HEK293 (cell line): ENCODE data around the gene SSTR4.

ENCODE experiments used
- REPIN1 ChIP-seq: fragments of 450-650 bp; formaldehyde crosslinking; IDR thresholded peaks from 2 replicates; pipeline ENCODE4 v1.5.1; 2017; ENCODE audit warnings: missing biosample characterization, missing genetic modification characterization, low read depth
- SCRT2 ChIP-seq: fragments of 450-650 bp; formaldehyde crosslinking; IDR thresholded peaks from 2 replicates; pipeline ENCODE4 v1.5.1; 2016; ENCODE audit warnings: missing biosample characterization, missing genetic modification characterization
- SETDB1 ChIP-seq: IDR thresholded peaks from one replicate; pipeline ENCODE4 v1.6.1; 2017; ENCODE audit warnings: mild to moderate bottlenecking, low read length, moderate library complexity, mixed read lengths; ENCODE audit not compliant: insufficient read length
- SP3 ChIP-seq: fragments of 450-650 bp; formaldehyde crosslinking; IDR thresholded peaks from 2 replicates; pipeline ENCODE4 v1.5.1; 2016; ENCODE audit warnings: missing biosample characterization, missing genetic modification characterization
- ZNF292 ChIP-seq: fragments of 450-650 bp; formaldehyde crosslinking; IDR thresholded peaks from 2 replicates; pipeline ENCODE4 v1.5.1; 2016; ENCODE audit warnings: low read depth, missing biosample characterization, missing genetic modification characterization, borderline replicate concordance
- TF ChIP-seq, protein P1 (sequence below): fragments of 450-650 bp; formaldehyde crosslinking; IDR thresholded peaks from 2 replicates; pipeline ENCODE4 v1.5.1; 2016; ENCODE audit warnings: missing biosample characterization, missing genetic modification characterization
- TF ChIP-seq, protein P2 (sequence below): fragments of 450-650 bp; formaldehyde crosslinking; IDR thresholded peaks from 2 replicates; pipeline ENCODE4 v1.5.1; 2017; ENCODE audit warnings: missing biosample characterization, missing genetic modification characterization

DNA sequence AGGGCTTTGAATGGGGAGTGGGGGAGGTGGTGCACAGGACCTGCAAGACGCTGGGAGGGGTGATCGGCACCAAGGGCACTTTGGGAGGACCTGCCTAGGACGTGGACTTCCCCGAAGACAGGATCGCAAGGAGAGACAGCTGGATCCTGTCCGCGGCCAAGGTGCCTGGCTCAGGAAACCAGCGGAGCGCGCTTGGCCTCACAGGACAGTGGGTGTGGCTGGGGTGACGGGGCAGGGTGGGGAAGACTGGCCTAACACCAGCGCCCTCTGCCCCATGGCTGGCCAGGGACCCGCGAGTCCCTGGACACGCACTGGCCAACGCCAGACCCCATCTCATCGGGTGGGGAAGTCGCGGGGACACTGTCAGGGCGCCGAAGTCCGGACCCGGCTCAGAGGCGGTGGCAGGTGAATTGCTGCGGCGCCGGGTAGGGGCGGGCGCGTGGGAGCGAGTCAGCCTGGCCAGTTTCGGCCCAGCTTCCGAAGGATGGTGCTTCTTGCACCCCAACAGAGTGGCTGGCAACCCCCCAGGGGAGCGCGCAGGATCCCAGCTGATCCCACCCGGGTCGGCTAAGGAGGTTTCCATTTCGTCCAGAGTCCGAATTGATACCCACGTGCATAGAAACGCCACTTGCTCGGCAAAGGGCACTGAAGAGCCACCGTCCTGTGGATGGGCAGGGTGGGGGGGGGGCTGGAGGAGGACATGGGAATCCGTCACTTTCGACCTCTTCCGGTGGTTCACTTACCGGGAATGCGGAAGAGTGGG lies 15.1 kb downstream of the SSTR4 start:
- TF ChIP-seq, protein P1, sequence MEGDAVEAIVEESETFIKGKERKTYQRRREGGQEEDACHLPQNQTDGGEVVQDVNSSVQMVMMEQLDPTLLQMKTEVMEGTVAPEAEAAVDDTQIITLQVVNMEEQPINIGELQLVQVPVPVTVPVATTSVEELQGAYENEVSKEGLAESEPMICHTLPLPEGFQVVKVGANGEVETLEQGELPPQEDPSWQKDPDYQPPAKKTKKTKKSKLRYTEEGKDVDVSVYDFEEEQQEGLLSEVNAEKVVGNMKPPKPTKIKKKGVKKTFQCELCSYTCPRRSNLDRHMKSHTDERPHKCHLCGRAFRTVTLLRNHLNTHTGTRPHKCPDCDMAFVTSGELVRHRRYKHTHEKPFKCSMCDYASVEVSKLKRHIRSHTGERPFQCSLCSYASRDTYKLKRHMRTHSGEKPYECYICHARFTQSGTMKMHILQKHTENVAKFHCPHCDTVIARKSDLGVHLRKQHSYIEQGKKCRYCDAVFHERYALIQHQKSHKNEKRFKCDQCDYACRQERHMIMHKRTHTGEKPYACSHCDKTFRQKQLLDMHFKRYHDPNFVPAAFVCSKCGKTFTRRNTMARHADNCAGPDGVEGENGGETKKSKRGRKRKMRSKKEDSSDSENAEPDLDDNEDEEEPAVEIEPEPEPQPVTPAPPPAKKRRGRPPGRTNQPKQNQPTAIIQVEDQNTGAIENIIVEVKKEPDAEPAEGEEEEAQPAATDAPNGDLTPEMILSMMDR: no peak
- TF ChIP-seq ZNF292 (tag by site-specific recombination) (no peak), SP3 (tag by site-specific recombination) (peak; percentile 39; the same call in 1 of the 2 replicates), SCRT2 (tag by site-specific recombination) (no peak), REPIN1 (tag by site-specific recombination) (no peak), SETDB1 (no peak)
- TF ChIP-seq, protein P2, sequence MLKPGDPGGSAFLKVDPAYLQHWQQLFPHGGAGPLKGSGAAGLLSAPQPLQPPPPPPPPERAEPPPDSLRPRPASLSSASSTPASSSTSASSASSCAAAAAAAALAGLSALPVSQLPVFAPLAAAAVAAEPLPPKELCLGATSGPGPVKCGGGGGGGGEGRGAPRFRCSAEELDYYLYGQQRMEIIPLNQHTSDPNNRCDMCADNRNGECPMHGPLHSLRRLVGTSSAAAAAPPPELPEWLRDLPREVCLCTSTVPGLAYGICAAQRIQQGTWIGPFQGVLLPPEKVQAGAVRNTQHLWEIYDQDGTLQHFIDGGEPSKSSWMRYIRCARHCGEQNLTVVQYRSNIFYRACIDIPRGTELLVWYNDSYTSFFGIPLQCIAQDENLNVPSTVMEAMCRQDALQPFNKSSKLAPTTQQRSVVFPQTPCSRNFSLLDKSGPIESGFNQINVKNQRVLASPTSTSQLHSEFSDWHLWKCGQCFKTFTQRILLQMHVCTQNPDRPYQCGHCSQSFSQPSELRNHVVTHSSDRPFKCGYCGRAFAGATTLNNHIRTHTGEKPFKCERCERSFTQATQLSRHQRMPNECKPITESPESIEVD (tag by site-specific recombination): no peak
